Measurements from ENCODE around the gene SRRT.
"Not testable (repeated sequence)": the region's sequence is repeated elsewhere in the genome, so short reads cannot be mapped to it uniquely, and the experiment has no call there.

The SRRT gene

GRCh38 chr7:100893910-100894721 lies 19.2 kb downstream of the SRRT start:
- no peak overlapping the region for H3K4me3 ChIP-seq (ENCODE audit: low read depth, low read length)

GRCh38 chr7:100894860-100895700 lies 20.2 kb downstream of the SRRT start:
- H3K4me3 ChIP-seq (ENCODE audit: low read depth, low read length), result peak overlapping the region; percentile 37

GRCh38 chr7:100895701-100895955 lies 20.7 kb downstream of the SRRT start, which contains the start of gene ACHE:
TSS of gene ACHE (minus strand) at chr7:100895888. CDS start at chr7:100894232, 1,656 bp downstream.
- peak within 1 kb of the TSS; percentile 37 for H3K4me3 ChIP-seq (ENCODE audit: low read depth, low read length)

GRCh38 chr7:100895956-100896731 lies 21.2 kb downstream of the SRRT start:
- no peak overlapping the region for H3K4me3 ChIP-seq (ENCODE audit: low read depth, low read length)

- H3K4me3 ChIP-seq (ENCODE audit: low read depth, low read length), result peak overlapping the region; percentile 8
These were observed 22.1 kb downstream of the SRRT start for GRCh38 chr7:100896732-100897608.

- no peak overlapping the region for H3K4me3 ChIP-seq (ENCODE audit: low read depth, low read length)
These were observed 23.0 kb downstream of the SRRT start for GRCh38 chr7:100897772-100898454.

GRCh38 chr7:100899432-100899831 lies 24.5 kb downstream of the SRRT start:
- no peak overlapping the region for H3K4me3 ChIP-seq (ENCODE audit: low read depth, low read length)

GRCh38 chr7:100900978-100901377 lies 26.1 kb downstream of the SRRT start:
- H3K4me3 ChIP-seq (ENCODE audit: low read depth, low read length), result no peak overlapping the region

- no peak overlapping the region for H3K4me3 ChIP-seq (ENCODE audit: low read depth, low read length)
These were observed 27.0 kb downstream of the SRRT start for GRCh38 chr7:100901921-100902332.

GRCh38 chr7:100902638-100903037 lies 27.7 kb downstream of the SRRT start:
- H3K4me3 ChIP-seq (ENCODE audit: low read depth, low read length), result no peak overlapping the region

- H3K4me3 ChIP-seq (ENCODE audit: low read depth, low read length), result no peak overlapping the region
These were observed 33.6 kb downstream of the SRRT start for GRCh38 chr7:100908512-100908911.

- H3K4me3 ChIP-seq (ENCODE audit: low read depth, low read length), result not testable (repeated sequence)
These were observed 35.5 kb downstream of the SRRT start for GRCh38 chr7:100910443-100910842.

- no peak overlapping the region for H3K4me3 ChIP-seq (ENCODE audit: low read depth, low read length)
These were observed 36.6 kb downstream of the SRRT start for GRCh38 chr7:100911484-100911883.

GRCh38 chr7:100914208-100914878 lies 39.4 kb downstream of the SRRT start:
- no peak overlapping the region for H3K4me3 ChIP-seq (ENCODE audit: low read depth, low read length)

GRCh38 chr7:100914879-100915447 lies 40.1 kb downstream of the SRRT start:
- no peak overlapping the region for H3K4me3 ChIP-seq (ENCODE audit: low read depth, low read length)

- H3K4me3 ChIP-seq (ENCODE audit: low read depth, low read length), result not testable (repeated sequence)
These were observed 44.4 kb downstream of the SRRT start for GRCh38 chr7:100919335-100919734.

- H3K4me3 ChIP-seq (ENCODE audit: low read depth, low read length), result not testable (repeated sequence)
These were observed 45.0 kb downstream of the SRRT start for GRCh38 chr7:100919779-100920437.

- no peak overlapping the region for H3K4me3 ChIP-seq (ENCODE audit: low read depth, low read length)
These were observed 46.1 kb downstream of the SRRT start for GRCh38 chr7:100921039-100921438.
